KMS-11 (cell line): ENCODE data around the gene JAKMIP2.

Experiments
- H2AFZ ChIP-seq: fragments of 200-600 bp; sonication (generic); 2 replicates; pipeline ENCODE4 v1.6.1; 2016; ENCODE audit warnings: antibody characterized with exemption, mixed run types, low read depth
- H3K27ac ChIP-seq: fragments of 200-600 bp; sonication (generic); 2 replicates; pipeline ENCODE4 v1.6.1; 2016; ENCODE audit warnings: mild to moderate bottlenecking, mixed run types
- H3K27me3 ChIP-seq: fragments of 200-600 bp; sonication (generic); 2 replicates; pipeline ENCODE4 v1.6.1; 2017; ENCODE audit warnings: mild to moderate bottlenecking, low read depth, mixed run types, moderate library complexity; ENCODE audit not compliant: insufficient read depth
- H3K36me3 ChIP-seq: fragments of 200-600 bp; sonication (generic); 2 replicates; pipeline ENCODE4 v1.6.1; 2017; ENCODE audit warnings: mild to moderate bottlenecking, mixed run types; ENCODE audit not compliant: insufficient read depth
- H3K4me1 ChIP-seq: fragments of 200-600 bp; sonication (generic); 2 replicates; pipeline ENCODE4 v1.6.1; 2016; ENCODE audit warnings: mild to moderate bottlenecking, low read depth, mixed run types; ENCODE audit not compliant: poor library complexity, severe bottlenecking
- H3K4me2 ChIP-seq: fragments of 200-600 bp; sonication (generic); 2 replicates; pipeline ENCODE4 v1.7.0; 2016; ENCODE audit warnings: mild to moderate bottlenecking, mixed run types
- H3K4me3 ChIP-seq: fragments of 200-600 bp; sonication (generic); IDR thresholded peaks from 2 replicates; pipeline ENCODE4 v1.6.1; 2017; ENCODE audit warnings: low read depth, low read length, mixed read lengths; ENCODE audit not compliant: insufficient read depth
- H3K79me2 ChIP-seq: fragments of 200-600 bp; sonication (generic); 2 replicates; pipeline ENCODE4 v1.6.1; 2016; ENCODE audit warnings: low read depth, mixed run types; ENCODE audit not compliant: insufficient read depth
- H3K9ac ChIP-seq: fragments of 200-600 bp; sonication (generic); 2 replicates; pipeline ENCODE4 v1.6.1; 2016; ENCODE audit warnings: mild to moderate bottlenecking, mixed run types
- H4K20me1 ChIP-seq: fragments of 200-600 bp; sonication (generic); 2 replicates; pipeline ENCODE4 v1.6.1; 2016; ENCODE audit warnings: mild to moderate bottlenecking, mixed run types; ENCODE audit not compliant: insufficient read depth
- CTCF ChIP-seq: fragments of 200-600 bp; sonication (generic); conservative IDR thresholded peaks from 2 replicates; pipeline ENCODE4 v1.6.1; 2017; ENCODE audit warnings: low read depth, mild to moderate bottlenecking, antibody characterized with exemption, low read length, moderate library complexity, mixed read lengths

JAKMIP2 gene

GRCh38 chr5:147688656-147689356, 93.7 kb downstream of the JAKMIP2 start:
- no peaks in the 10 kb centered on the region for H3K4me1 ChIP-seq
- H3K4me2 ChIP-seq, result no peak overlapping the region
- H4K20me1 ChIP-seq, result no peaks in the 10 kb centered on the region
- H3K36me3 ChIP-seq, result no peaks in the 10 kb centered on the region
- H3K27ac ChIP-seq, result no peak overlapping the region
- no peak overlapping the region for H3K9ac ChIP-seq
- no peak overlapping the region for H2AFZ ChIP-seq
- H3K4me3 ChIP-seq, result no peak overlapping the region
- H3K79me2 ChIP-seq, result no peaks in the 10 kb centered on the region
- TF ChIP-seq CTCF, result no peak
- no peaks in the 10 kb centered on the region for H3K27me3 ChIP-seq

- Histone ChIP-seq H4K20me1 (no peaks in the 10 kb centered on the region), H2AFZ (no peak overlapping the region), H3K9ac (no peak overlapping the region), H3K27ac (no peak overlapping the region), H3K27me3 (no peaks in the 10 kb centered on the region), H3K4me2 (no peak overlapping the region), H3K79me2 (no peaks in the 10 kb centered on the region), H3K4me3 (no peak overlapping the region), H3K36me3 (no peaks in the 10 kb centered on the region), H3K4me1 (no peaks in the 10 kb centered on the region)
- TF ChIP-seq CTCF, result no peak
Observed at GRCh38 chr5:147687118-147687517, 95.4 kb downstream of the JAKMIP2 start.

GRCh38 chr5:147686421-147686820, 96.1 kb downstream of the JAKMIP2 start:
- Histone ChIP-seq H3K27ac (no peak overlapping the region), H3K4me2 (no peak overlapping the region)
- TF ChIP-seq CTCF, result no peak

GRCh38 chr5:147685993-147686392, 96.5 kb downstream of the JAKMIP2 start:
- Histone ChIP-seq H3K9ac (no peak overlapping the region), H3K27ac (no peak overlapping the region), H3K36me3 (no peaks in the 10 kb centered on the region), H2AFZ (no peak overlapping the region), H3K4me3 (no peak overlapping the region), H3K4me2 (no peak overlapping the region), H4K20me1 (no peaks in the 10 kb centered on the region), H3K79me2 (no peaks in the 10 kb centered on the region), H3K4me1 (no peaks in the 10 kb centered on the region), H3K27me3 (no peaks in the 10 kb centered on the region)
- TF ChIP-seq CTCF, result no peak

More at GRCh38 chr5:147686421-147686820, 96.1 kb downstream of the JAKMIP2 start:
- H3K4me1 ChIP-seq, result no peaks in the 10 kb centered on the region
- H2AFZ ChIP-seq, result no peak overlapping the region
- no peaks in the 10 kb centered on the region for H3K27me3 ChIP-seq
- H3K4me3 ChIP-seq, result no peak overlapping the region
- no peaks in the 10 kb centered on the region for H3K79me2 ChIP-seq
- no peak overlapping the region for H3K9ac ChIP-seq
- no peaks in the 10 kb centered on the region for H4K20me1 ChIP-seq
- no peaks in the 10 kb centered on the region for H3K36me3 ChIP-seq
